C4-2B (cell line): ENCODE measurements around the gene KCNN4.

Experiments
- CTCF ChIP-seq: fragments of 450-650 bp; conservative IDR thresholded peaks from 2 replicates; pipeline ENCODE4 v1.5.1; 2017; ENCODE audit warnings: mild to moderate bottlenecking
- ZFX ChIP-seq: fragments of 450-650 bp; IDR thresholded peaks from 2 replicates; pipeline ENCODE4 v1.6.1; 2017

- TF ChIP-seq CTCF (no peak), ZFX (0 out of 2 replicates have a peak, but pooled peaks have one; percentile 24)
These were observed 25.4 kb downstream of the KCNN4 start for GRCh38 chr19:43755256-43755801.
